GM21576 (cell line): Measurements from ENCODE around the gene THAP12.
"Not testable (repeated sequence)": the region's sequence is repeated elsewhere in the genome, so short reads cannot be mapped to it uniquely, and the experiment has no call there.

ENCODE experiments used
- ATAC-seq: cut with Tn5 transposase; IDR thresholded peaks from one replicate; pipeline ENCODE4 v1.9.1; 2021; ENCODE audit warnings: mild to moderate bottlenecking, moderate library complexity; ENCODE audit not compliant: unreplicated experiment

THAP12 gene, protein sequence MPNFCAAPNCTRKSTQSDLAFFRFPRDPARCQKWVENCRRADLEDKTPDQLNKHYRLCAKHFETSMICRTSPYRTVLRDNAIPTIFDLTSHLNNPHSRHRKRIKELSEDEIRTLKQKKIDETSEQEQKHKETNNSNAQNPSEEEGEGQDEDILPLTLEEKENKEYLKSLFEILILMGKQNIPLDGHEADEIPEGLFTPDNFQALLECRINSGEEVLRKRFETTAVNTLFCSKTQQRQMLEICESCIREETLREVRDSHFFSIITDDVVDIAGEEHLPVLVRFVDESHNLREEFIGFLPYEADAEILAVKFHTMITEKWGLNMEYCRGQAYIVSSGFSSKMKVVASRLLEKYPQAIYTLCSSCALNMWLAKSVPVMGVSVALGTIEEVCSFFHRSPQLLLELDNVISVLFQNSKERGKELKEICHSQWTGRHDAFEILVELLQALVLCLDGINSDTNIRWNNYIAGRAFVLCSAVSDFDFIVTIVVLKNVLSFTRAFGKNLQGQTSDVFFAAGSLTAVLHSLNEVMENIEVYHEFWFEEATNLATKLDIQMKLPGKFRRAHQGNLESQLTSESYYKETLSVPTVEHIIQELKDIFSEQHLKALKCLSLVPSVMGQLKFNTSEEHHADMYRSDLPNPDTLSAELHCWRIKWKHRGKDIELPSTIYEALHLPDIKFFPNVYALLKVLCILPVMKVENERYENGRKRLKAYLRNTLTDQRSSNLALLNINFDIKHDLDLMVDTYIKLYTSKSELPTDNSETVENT

DNA sequence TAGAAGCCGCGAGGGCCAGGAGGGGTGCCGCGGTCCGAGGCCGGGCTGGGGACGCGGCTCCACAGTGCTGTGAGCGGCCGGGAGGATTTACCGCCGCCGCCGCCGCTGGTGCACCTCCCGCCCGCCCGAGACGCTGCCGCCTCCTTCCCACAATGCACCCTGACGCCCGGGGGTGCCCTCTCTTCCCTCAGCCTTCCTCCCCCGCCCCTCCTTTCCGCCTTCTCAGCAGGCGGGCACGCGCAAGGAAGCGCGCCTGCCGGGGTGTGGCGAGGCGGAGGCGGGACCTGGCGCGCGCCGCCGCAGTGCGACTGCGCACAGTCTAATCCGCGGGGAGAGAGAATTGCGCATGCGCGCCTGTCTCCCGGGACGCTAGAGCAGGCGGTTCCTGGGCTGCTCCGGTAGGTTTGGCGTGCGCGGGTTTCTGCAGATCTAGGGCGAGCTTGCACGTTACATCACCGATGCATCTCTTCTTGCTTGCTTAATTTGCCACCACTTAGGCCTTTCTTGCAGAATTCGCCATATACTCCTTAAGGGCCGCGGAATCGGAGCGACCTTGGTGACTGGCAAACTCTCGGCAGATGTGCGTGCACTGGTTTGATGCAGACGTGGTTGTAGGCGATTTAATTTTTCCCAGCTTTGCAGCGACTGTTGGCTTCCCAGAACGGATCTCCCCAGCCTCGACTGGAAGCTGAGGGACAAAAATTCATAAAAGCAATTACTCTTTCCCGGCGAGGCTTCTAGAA is at the start of gene THAP12, which contains the start of gene GVQW3:
TSS of gene THAP12 (minus strand) at position 156 of the 743 bp plus-strand sequence. CDS start 296 bp downstream, outside the sequence.
TSS of gene GVQW3 (plus strand) at position 347 of the 743 bp plus-strand sequence. CDS start 506 bp downstream, outside the sequence.
- peak; percentile 63 for ATAC-seq

DNA sequence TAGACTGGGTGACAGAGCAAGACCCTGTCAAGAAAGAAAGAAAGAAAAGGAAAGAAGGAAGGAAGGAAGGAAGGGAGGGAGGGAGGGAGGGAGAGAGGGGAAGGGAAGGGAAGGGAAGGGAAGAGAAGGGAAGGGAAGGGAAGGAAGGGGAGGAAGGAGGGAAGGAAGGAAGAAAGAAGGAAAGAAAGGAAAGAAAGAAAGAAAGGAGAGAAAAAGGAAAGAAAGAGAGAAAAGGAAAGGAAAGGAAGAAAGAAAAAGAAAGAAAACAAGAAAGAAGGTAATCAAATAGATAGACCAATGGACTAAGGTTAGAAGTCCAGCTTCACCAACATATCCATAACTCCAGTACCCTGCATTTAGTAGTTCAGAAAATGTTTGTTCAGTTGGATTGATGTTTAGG is 45.7 kb upstream of the THAP12 start:
- no peak for ATAC-seq

DNA sequence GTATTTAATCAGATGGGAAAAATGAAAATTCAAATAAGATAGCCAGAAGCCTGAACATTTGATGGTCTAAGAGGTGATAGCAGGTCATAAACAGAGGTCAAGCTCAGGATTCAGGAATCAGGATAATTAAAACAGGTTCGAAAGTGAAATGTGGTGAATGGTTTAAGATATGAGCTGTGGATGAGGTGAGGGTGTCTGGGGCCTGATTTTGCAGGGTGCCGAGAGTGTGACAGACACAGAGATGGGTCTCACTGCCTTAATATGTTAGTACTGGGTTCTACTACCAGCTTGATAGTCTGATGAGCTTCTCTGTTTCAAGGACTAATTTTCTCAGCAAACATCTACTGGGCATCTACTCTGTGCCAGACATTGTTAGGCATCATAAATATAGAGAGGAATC is 44.0 kb upstream of the THAP12 start:
- ATAC-seq = no peak

DNA sequence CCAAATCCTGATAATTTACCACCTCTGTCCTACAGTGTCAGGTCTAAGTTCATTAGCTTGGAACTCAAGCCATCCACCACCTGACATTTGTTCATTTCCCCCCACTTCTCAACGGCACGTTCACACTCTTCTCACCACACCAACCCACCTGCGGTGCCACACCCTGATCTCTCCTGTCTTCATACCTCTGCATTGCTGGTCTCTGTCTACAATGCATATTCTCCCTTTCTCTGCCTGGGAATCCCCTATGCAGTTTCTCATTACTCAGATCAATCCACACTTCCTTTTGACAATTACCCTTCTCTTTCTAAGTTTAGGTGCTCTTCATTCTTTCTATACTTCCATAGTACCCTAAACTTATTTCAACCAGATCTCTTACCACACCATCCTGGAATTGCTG is 43.4 kb upstream of the THAP12 start:
- ATAC-seq = no peak

DNA sequence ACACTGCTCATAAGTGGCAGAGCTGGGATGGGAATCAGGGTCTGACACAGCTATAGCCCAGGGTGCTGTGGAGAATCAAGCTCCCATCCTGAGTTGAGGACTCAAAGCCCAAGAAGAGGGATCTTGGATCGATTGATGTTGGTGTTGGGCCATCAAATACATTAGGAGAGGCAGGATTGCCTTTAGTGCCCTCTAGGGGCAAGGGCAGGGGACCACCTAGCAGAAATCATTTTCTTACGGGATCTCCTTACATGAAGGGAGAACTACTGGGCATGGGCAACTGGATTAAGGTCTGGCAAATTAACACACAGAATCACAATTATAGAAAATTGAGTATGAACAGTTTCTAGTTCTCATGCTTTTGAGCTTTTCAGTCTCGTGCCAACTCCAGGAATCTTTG is 39.0 kb upstream of the THAP12 start:
- no peak for ATAC-seq

DNA sequence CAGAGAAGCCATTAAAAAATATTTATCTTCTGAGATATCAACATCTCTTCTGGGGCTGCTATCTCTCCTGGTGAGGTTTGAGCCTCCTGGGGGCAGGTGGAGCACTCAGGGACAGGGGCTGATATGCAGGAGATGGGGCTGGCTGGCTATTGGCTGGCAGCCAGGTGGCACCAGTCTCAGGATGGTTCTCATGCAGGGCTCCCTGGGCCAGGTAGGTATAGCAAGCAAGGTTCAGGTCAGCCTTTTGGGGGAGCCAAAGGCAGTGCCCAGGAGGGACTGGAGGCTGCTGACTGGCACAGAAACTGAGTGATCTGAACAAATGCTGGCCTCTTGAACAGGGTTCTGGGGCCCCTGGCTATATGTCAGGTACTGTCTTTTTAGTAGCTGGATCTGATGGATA is 34.1 kb upstream of the THAP12 start:
- ATAC-seq = no peak

DNA sequence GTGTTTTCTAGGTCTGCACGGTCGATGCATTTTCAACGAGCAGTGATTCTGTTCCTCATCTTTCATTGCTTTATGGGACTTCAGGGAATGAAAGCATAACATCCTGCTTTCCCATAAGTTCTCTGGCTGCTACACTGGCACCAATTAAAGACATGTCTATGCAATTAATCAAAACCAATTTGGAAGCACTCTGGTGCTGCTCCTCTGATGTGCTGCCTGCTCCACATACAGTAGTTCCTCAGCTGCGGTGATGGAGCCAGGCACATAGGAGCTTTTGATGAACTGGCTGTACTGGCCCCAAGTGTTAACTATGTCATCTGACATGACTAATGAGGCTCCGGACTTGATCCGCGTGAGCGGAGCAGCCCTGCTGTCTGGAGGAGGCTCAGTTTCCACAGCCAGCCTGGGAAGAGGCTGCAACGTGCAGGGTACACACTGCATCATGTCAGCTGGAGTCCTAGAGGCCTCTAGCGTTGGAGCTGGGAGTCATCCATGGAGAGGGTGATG is 30.0 kb upstream of the THAP12 start:
- ATAC-seq = no peak

DNA sequence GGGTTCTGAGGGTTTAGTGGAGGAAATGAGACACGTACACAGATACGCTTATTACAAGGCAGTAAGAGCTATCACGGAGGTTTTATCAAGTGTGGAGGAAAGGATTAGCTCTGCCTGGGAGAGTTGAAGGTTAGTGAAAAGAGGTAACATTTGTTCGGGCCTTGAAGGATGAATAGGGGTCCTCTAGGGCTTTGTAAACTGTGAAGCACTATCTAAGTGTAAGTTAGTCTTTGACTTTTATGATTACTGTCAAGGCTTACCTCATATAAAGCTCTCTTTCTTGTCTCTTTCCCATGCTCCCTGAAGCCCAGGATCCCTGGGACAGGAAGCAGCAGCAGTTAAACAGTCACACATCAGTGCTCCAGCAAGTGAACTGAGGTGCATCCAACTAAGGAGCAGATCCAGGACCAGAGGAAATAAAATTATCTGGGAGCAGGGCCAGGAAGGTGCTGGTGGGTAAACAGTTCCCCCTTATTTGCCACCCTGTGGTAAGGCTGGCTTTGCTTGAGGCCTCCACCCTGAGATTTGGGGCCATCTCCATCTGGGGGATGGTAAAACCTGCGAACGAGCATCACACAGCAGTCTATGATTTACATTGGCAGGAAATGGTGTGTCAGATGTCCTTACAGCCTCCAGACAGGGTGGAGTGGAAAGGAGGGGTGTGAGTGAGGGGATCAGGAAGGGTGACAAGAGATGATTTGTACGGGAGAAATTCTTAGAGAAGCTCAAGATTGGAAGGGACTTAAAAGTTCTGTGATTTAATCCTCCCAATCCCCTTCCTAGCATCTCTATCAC is 27.4 kb upstream of the THAP12 start:
- no peak for ATAC-seq

DNA sequence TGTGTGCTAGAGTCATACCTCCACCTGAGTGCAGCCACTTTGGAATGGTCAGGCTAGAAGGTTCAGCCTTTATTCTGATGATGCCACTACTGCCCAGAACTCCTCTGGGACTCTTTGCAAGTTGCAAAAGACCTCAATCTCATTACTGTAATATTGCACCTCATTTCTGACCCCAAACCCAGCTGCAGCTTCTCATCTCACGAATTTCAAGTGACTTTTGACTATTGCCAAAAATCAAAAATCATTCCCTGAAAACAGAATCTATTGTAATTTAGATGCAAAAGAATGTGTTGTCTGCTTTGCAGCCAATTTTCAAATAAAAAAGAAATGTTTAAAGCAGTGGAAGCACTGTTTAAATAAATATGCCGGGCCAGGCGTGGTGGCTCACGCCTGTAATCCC is 25.4 kb upstream of the THAP12 start:
- no peak for ATAC-seq

DNA sequence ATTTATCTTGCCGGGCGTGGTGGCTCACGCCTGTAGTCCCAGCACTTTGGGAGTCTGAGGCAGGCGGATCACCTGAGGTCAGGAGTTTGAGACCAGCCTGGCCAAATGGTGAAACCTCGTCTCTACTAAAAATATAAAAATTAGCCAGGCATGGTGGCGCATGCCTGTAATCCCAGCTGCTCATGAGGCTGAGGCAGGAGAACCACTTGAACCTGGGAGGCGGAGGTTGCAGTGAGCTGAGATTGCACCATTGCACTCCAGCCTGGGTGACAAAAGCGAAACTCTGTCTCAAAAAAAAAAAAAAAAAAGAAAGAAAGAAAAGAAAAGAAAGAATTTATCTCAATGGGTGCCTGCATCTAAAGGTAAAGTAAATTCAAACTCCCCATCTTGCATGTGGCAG is 20.6 kb upstream of the THAP12 start:
- ATAC-seq = not testable (repeated sequence)

DNA sequence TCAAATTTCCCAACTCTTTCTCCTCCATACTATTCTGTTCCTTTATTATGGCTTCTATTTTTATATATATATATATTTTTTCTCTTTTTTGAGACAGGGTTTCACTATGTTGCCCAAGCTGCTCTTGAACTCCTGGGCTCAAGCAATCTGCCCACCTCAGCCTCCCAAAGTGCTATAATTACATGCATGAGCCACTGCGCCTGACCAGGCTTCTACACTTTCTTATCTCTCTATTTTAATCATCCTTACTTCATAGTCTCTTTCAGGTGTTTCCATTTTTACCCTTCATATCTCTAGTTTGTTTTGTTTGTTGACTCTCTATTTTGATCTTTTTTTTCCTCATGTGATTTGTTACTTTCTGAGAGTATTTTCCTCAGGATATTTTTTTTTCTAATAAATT is 20.0 kb upstream of the THAP12 start:
- ATAC-seq = no peak

DNA sequence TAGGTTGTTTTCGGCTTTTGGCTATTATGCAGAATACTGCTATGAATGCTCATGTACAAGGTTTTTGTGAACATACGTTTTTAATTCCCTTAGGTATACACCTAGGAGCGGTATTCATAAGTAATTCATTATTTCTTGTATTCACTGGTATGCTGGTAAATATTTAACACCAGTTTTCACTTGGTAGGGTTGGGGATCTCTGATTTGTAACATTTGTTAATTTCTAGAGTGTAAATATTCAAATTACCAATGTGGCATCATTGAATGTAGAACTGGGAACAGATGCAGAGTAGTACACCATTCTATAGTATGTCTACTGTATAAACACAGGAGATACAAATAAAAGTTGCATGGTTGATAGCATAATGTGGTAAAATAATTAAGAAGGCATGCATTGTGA is 16.5 kb upstream of the THAP12 start:
- no peak for ATAC-seq

DNA sequence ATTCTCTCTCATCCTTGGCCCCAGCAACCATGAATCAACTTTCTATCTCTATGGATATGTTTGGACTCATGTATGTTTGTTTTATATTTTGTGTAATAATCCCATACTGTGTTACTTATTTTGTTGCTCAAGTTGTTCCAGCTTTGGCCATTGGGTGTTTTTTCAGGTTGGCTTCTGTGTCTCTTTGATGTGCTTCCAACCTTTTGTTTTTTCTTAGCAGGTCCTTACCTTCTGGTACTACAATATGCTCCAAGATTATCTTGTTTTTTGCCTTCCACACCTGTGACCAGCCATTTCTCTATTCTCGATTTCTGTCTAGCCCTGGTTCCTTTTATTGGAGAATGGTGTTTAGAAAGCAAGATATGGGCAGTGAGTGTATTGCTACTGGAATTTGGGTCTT is 14.4 kb upstream of the THAP12 start:
- no peak for ATAC-seq

DNA sequence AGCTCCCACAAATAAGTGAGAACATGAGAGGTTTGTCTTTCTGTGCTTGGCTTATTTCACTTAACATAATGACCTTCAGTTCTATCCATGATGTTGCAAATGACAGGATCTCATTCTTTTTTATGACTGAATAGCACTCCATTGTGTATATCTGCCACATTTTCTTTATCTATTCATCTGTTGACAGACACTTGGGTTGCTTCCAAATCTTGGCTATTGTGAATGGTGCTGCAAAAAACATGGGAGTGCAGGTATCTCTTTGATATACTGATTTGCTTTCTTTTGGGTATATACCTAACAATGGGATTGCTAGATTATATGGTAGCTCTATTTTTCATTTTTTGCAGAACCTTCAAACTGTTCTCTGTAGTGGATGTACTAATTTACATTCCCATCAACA is 13.5 kb upstream of the THAP12 start:
- no peak for ATAC-seq

DNA sequence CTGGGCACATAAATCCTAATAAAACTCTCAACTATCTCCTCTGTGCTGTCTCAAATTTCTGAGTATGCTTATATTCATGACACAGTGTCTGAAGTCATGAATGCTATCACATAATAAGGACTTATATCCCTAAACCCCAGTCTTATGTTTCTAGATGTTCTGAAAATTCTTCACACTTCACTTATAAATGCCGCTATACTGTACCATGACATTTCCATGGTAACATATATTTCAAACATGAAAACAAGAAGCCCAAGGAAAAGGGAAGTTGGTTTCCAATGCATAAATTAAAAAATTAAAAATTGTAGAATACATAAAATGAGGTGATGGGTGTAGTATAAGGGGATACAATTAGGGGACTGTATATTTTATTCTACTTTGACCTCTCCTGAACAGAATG is 11.9 kb upstream of the THAP12 start:
- ATAC-seq = no peak

DNA sequence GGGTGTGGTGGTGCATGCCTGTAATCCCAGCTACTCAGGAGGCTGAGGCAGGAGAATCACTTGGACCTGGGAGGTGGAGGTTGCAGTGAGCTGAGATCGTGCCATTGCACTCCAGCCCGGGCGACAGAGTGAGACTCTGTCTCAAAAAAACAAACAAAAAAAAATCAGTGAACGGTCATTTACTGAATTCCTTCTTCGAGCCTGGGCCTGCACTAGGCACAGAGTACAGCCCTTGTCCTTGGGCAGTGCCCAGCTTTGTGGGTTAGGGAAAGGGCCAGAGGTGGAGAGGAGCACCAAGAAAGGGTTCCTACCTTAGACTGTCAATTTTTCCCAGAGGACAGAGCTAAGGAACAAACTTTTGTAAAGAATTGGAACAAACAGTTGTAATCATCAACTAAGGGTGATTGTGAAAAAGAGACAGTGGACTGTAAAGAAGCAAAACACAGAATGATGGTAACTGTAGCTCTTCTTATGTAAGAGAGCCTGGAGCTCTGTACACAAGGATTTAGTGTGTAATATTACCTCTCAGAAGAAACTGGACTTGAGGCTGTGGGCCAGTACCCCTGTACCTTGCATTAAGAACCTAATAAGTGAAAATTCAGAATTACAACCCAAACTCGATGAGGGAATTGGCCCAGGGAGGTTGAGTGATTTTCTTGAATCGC is 11.0 kb upstream of the THAP12 start:
- no peak for ATAC-seq

DNA sequence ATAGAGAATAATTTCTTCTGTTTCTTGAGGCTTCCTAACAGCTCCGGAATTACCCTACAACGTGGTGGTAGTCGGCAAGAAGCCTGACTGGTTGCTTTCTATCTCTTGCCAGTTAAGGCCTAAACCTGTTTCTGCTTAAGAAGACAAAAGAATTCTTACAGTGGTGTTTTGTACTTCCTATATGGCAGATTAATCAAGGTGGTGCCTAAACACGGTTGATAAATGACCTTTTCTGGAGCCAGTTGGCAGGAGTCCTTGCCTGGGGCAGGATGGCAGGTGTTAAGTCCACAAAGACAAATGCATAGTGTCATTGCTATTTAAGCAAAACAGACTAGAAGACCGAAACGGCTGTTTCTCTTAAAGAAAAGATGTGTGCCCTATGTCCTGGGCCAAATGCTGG is 10.1 kb upstream of the THAP12 start:
- ATAC-seq = no peak

DNA sequence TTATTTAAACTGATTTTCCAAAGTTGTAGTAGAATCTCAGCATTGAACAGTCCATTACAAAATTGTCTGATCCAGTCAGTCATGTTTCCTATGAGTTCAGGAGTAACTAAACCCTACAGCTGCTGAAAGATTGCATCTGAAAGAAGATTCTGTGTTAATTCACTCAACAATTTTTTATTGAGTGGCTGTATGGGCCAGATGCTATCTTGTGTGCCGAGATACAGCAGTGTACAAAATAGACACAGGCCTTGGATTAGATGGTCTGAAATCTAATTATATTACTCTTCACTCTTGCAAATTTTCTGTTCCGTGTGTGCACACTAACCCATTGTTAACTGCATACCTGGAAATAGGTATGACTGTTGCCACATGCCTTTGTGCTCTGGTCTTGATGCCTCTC is 7.5 kb upstream of the THAP12 start:
- no peak for ATAC-seq

DNA sequence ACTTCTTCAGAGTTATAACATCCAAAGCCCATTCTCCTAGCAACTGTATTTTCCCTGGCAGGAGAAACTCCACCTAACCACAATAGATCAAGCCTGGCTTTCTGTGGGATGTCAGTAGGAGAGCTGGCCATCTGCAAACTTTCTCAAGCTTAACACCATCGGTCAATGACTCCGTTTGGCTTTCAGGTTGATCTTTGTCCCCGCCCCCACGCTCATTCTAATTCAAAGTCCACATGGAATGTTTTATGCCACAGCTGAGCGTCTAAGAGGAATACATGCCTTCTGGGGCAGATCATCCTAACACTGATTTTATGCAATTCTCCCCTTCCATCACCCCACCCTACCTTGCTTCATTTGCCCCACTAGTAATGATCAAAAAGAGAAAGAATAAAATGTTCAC is 5.0 kb upstream of the THAP12 start:
- ATAC-seq = no peak

DNA sequence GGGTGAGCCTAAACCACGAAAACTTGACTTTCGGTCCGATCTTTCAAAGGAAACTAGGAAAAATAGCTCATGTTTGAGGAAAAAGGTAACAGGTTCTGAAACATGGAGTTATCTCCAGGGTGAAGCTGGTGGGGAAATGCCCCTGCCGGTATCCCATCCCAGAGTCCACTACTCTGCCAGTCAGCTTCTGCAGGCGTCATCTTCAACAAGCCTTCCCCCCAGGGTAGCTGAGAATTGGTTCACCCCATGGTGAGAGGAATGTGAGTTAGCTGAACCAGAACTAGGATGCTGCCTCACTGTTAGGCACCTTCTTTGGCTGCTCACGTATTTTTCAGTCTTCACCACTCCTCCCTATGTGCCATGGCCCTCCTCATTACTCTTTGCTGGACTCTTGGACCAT is 1.3 kb upstream of the THAP12 start:
- no peak for ATAC-seq
